ENCODE results near the gene KCNQ4.

GRCh38 chr1:40817791-40818263 is 34.2 kb downstream of the KCNQ4 start:
- TF ChIP-seq CTCF (conservative IDR thresholded peaks at IDR 0.05; ENCODE audit: low read depth in 2 of 2) (no peak), EZH2 (IDR thresholded peaks at IDR 0.05; ENCODE audit: low read depth, unreplicated experiment) (no peak), CREB1 (CRISPR knock-in tag; IDR thresholded peaks at IDR 0.05; ENCODE audit: low read depth) (no peak), REST (IDR thresholded peaks at IDR 0.05; ENCODE audit: unreplicated experiment) (no peak)

All from GM23338 (cell line).